Bronchial epithelial cell (primary cell): ENCODE results near the gene PSMB8. TPM values are rescaled to one million over a fixed set of nuclear protein-coding genes. Genes with fewer than 3 reads are reported as not detected.

Experiments used
- DNase-seq: peaks from one replicate; pipeline ENCODE4 v3.0.0-alpha.2; 2010; ENCODE audit warnings: low read depth
- FAIRE-seq: peaks from 2 replicates; lab custom pipeline; 2011; peaks lifted over from hg19 to GRCh38; lab: Jason Lieb, UNC
- H3K27me3 ChIP-seq: 2 replicates; pipeline ENCODE4 v1.5.1; 2011; ENCODE audit warnings: low read length; ENCODE audit not compliant: control insufficient read depth, insufficient read depth
- H3K36me3 ChIP-seq: 2 replicates; pipeline ENCODE4 v1.5.1; 2011; ENCODE audit warnings: low read length; ENCODE audit not compliant: control insufficient read depth, insufficient read depth
- H3K4me3 ChIP-seq: 2 replicates; pipeline ENCODE4 v1.5.1; 2011; ENCODE audit warnings: mild to moderate bottlenecking, low read depth, low read length, control low read depth
- total RNA-seq: library from RNA; depleted of rRNA; stranded (reverse); fragments of >200 nt; gene quantifications from 2 replicates; pipeline ENCODE4 v1.2.1, GENCODE V29; 2014
- TF ChIP-seq, protein P1 (sequence below): IDR thresholded peaks from 2 replicates; pipeline ENCODE4 v1.5.1; 2011; ENCODE audit warnings: mild to moderate bottlenecking, moderate library complexity, low read length, control low read depth, inconsistent platforms; ENCODE audit not compliant: insufficient read depth, severe bottlenecking

The PSMB8 gene
- total RNA-seq, 1 donor from 2014 or later: 22.9 TPM

DNA sequence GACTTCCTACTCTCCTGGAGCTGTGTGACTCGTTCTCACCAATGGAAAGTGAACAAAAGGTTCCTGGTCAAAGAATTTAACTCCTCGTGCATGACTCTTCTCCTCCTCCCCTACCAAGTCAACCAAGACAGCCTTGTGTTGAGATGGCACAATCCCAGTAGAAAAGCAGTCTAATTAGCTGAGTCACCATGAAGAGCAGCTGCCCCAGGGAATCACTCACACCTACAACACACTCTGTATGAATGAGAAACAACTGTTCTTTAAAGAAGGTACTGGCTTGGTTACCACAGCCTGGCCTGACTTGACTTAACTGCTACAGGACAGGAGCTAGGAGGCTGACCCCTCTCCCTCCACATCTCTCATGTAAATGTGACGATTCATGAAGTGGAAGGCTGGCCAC is 24.1 kb downstream of the PSMB8 start:
- Histone ChIP-seq H3K36me3 (no peaks in the 10 kb centered on the region), H3K27me3 (no peaks in the 10 kb centered on the region), H3K4me3 (no peak overlapping the region)
- DNase-seq: peak; percentile 95
- peak; percentile 98 for FAIRE-seq
- TF ChIP-seq, protein P1, sequence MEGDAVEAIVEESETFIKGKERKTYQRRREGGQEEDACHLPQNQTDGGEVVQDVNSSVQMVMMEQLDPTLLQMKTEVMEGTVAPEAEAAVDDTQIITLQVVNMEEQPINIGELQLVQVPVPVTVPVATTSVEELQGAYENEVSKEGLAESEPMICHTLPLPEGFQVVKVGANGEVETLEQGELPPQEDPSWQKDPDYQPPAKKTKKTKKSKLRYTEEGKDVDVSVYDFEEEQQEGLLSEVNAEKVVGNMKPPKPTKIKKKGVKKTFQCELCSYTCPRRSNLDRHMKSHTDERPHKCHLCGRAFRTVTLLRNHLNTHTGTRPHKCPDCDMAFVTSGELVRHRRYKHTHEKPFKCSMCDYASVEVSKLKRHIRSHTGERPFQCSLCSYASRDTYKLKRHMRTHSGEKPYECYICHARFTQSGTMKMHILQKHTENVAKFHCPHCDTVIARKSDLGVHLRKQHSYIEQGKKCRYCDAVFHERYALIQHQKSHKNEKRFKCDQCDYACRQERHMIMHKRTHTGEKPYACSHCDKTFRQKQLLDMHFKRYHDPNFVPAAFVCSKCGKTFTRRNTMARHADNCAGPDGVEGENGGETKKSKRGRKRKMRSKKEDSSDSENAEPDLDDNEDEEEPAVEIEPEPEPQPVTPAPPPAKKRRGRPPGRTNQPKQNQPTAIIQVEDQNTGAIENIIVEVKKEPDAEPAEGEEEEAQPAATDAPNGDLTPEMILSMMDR: no peak

DNA sequence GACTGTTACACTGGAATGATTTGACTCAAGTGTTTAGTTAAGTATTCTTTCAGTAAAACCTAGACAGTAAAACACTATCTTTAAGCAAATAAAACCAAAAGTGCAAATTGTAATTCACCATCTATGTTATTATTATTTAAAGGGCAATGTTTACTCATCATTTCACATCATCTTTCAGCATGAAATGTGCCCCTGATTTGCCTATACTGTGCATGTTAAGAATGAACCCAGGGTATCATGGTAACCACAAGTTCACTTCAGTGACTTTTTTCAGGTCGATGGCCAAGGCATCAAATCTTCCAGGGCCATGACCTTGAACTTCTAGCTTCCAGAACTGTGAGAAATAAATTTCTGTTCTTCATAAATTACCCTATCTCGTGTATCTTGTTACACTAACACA is 25.0 kb downstream of the PSMB8 start:
- FAIRE-seq (no peak), DNase-seq (no peak)
- H3K4me3 ChIP-seq: no peak overlapping the region
- TF ChIP-seq, protein P1: no peak
- H3K36me3 ChIP-seq: no peaks in the 10 kb centered on the region
- no peaks in the 10 kb centered on the region for H3K27me3 ChIP-seq

DNA sequence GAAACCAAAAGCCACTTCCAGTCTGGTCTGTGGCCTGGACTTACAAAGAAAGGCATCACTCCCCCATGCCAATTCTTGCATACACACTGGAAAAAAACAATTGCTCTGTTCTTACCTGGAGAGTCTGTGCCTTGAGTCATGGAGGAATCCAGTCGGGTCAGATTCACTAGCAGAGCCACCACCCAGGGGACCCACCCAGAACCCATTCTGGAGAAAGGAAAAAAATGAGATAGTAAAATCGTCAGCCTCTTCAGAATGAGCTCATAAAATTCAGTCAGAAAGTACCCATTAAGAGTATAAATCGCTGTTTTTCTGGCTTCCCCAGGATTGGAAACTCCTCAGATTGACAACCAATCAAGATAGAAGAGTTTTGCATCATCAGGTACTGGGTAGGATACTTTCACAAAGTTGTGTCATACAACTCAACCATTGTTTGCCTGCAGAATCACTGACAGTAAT is 27.1 kb downstream of the PSMB8 start, which contains the start of gene HLA-DOB:
Gene HLA-DOB (minus strand): TSS at position 257 of the 459 bp plus-strand sequence. CDS start 51 bp downstream, at position 206.
- peak; percentile 83 for DNase-seq

DNA sequence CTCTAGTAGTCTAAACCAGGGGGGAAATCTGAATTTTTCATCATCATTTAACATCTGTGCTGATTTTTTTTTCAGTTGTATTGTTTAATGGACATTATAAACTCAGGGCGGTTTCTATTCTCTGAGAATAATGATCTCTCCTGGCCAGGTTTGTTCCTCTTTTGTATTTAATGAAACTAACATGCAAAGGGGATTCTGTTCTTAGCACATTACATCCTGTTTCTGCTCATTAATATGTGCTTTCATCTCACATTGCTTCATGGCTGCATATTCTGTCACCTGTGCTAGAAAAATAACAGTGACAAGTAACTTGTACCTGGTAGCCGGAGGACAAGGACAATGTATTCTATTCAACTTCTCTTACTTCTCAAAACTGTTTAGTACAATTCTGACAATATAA is 27.9 kb downstream of the PSMB8 start:
- TF ChIP-seq, protein P1: no peak
- Histone ChIP-seq H3K27me3 (no peaks in the 10 kb centered on the region), H3K4me3 (no peak overlapping the region), H3K36me3 (no peaks in the 10 kb centered on the region)
- FAIRE-seq: no peak
- no peak for DNase-seq

More for the DNA sequence above, 27.1 kb downstream of the PSMB8 start, which contains the start of gene HLA-DOB:
- H3K36me3 ChIP-seq: no peaks in the 10 kb centered on the region
- TF ChIP-seq, protein P1: no peak
- peak; percentile 52 for FAIRE-seq
- no peaks in the 10 kb centered on the region for H3K27me3 ChIP-seq
- no peak within 1 kb of the TSS for H3K4me3 ChIP-seq

DNA sequence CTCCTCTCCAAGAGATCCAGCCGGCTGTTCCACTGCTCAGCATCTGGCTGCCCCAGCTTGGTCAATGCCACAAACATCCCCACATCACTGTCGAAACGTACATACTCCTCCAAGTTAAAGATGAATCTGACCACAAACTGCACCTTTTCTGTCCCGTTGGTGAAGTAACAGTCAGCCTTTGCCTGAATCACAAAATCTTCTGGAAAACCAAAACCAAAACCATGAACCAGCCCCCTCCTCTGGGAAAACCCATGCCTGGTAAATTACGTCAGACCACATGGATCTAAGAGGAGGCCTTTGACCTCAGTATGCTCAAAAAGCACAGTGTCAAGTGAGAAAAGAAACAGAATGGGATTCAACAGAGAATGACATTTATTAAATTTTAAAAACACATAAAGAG is 28.7 kb downstream of the PSMB8 start:
- Histone ChIP-seq H3K36me3 (no peaks in the 10 kb centered on the region), H3K27me3 (no peaks in the 10 kb centered on the region), H3K4me3 (no peak overlapping the region)
- TF ChIP-seq, protein P1: no peak
- FAIRE-seq: no peak
- DNase-seq: no peak

DNA sequence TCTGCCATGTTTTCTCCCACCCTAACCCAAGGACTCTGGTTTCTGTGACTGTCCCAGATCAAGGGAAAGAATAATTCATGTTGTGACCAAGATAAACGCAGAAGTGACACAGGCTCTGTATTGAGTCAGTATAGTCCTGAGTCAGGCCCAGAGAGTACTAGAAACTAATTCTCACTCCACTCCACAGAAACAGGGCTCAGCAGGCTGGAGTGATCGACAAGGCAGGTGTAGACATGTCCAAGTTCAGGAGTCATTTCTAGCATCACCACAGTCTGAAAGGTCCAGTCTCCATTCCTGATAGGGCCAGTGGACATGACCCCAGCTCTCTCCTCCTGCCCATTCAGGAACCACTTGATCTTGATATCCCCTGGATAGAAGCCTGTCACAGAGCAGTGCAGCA is 29.7 kb downstream of the PSMB8 start:
- H3K27me3 ChIP-seq: no peaks in the 10 kb centered on the region
- peak; percentile 84 for DNase-seq
- H3K4me3 ChIP-seq: no peak overlapping the region
- peak; percentile 94 for FAIRE-seq
- TF ChIP-seq, protein P1: no peak
- no peaks in the 10 kb centered on the region for H3K36me3 ChIP-seq
